CD4-positive, CD25-positive, alpha-beta regulatory T cell (primary cell): ENCODE data around the gene DSCAM. TPM values are rescaled to one million over a fixed set of nuclear protein-coding genes. Genes with fewer than 3 reads are reported as not detected.

Experiments used
- ATAC-seq, 2 donors: fragments of 150-1000 bp; cut with Tn5 transposase; one replicate each; pipeline ENCODE4 v1.10.0; 2021; ENCODE audit warnings: low read depth in 2 of 2, moderate number of reproducible peaks in 2 of 2, moderate library complexity in 1 of 2
- DNase-seq, 3 donors: peaks; one replicate each; pipeline versions ENCODE4 v3.0.0 to v3.0.0-alpha.2; 2012 to 2022; ENCODE audit warnings: mixed read lengths in 1 of 3
- H3K27ac ChIP-seq: one replicate; pipeline ENCODE4 v1.7.0; 2013; ENCODE audit warnings: mild to moderate bottlenecking, low read length; ENCODE audit not compliant: insufficient read depth, poor library complexity, severe bottlenecking
- H3K27me3 ChIP-seq: one replicate; pipeline ENCODE4 v1.7.0; 2013; ENCODE audit warnings: low read length; ENCODE audit not compliant: control insufficient read depth, insufficient read depth
- H3K36me3 ChIP-seq: one replicate; pipeline ENCODE4 v1.7.0; 2013; ENCODE audit warnings: mild to moderate bottlenecking, low read length, moderate library complexity; ENCODE audit not compliant: control insufficient read depth, insufficient read depth
- H3K4me1 ChIP-seq: 2 replicates; pipeline ENCODE4 v1.7.0; 2013; ENCODE audit warnings: mild to moderate bottlenecking, low read length; ENCODE audit not compliant: insufficient read depth, control insufficient read depth, poor library complexity, severe bottlenecking
- H3K4me3 ChIP-seq: one replicate; pipeline ENCODE4 v1.7.0; 2013; ENCODE audit warnings: low read depth, mild to moderate bottlenecking, low read length, moderate library complexity
- H3K9me3 ChIP-seq, 2 experiments: 1 replicate in 1 of 2; 2 replicates in 1 of 2; pipeline ENCODE4 v1.7.0; 2013; ENCODE audit warnings: low read length in 2 of 2, mild to moderate bottlenecking in 1 of 2, moderate library complexity in 1 of 2; ENCODE audit not compliant: control insufficient read depth in 2 of 2
- H3K27ac Mint-ChIP-seq, 3 donors: one replicate each; pipeline ENCODE4 v1.8.0; 2020 to 2022; ENCODE audit warnings: mild to moderate bottlenecking in 3 of 3, mixed read lengths in 3 of 3, moderate library complexity in 2 of 3
- H3K27me3 Mint-ChIP-seq: one replicate; pipeline ENCODE4 v1.8.0; 2022; ENCODE audit warnings: mild to moderate bottlenecking, mixed read lengths
- H3K36me3 Mint-ChIP-seq: one replicate; pipeline ENCODE4 v1.8.0; 2020; ENCODE audit warnings: mixed read lengths
- H3K4me1 Mint-ChIP-seq, 4 donors: one replicate each; pipeline ENCODE4 v1.8.0; 2020 to 2022; ENCODE audit warnings: mixed read lengths in 4 of 4, mild to moderate bottlenecking in 1 of 4
- H3K4me3 Mint-ChIP-seq, 4 donors: one replicate each; pipeline ENCODE4 v1.8.0; 2020 to 2022; ENCODE audit warnings: mild to moderate bottlenecking in 4 of 4, mixed read lengths in 4 of 4, moderate library complexity in 3 of 4
- H3K9me3 Mint-ChIP-seq, 7 donors: one replicate each; pipeline ENCODE4 v1.8.0; 2020 to 2022; ENCODE audit warnings: mixed read lengths in 7 of 7, mild to moderate bottlenecking in 3 of 7, moderate library complexity in 2 of 7
- polyA plus RNA-seq, 4 donors: library from polyadenylated mRNA; unstranded; fragments of 300-500 nt; fragmentation: Illumina TruSeq; gene quantifications; one replicate each; pipeline ENCODE4 v1.2.3, GENCODE V29; 2021
- total RNA-seq: library from RNA; stranded (reverse); gene quantifications from one replicate; pipeline ENCODE4 v1.2.3, GENCODE V29; 2022

Gene DSCAM
- total and polyA plus RNA-seq, 5 donors from 2014 or later: not detected

- Histone ChIP-seq H3K36me3 (no peaks in the 10 kb centered on the region), H3K4me1 (no peaks in the 10 kb centered on the region), H3K27me3 (no peaks in the 10 kb centered on the region), H3K4me3 (no peak overlapping the region), H3K27ac (no peak overlapping the region), H3K9me3 (no peaks in the 10 kb centered on the region)
- no peak for DNase-seq
- Mint-ChIP-seq H3K36me3 (no peaks in the 10 kb centered on the region), H3K27ac (no peak overlapping the region), H3K4me1 (no peaks in the 10 kb centered on the region), H3K9me3 (peaks cover 0 to 5% (median 3%) of the 10 kb centered on the region in 7 donors), H3K4me3 (no peak overlapping the region), H3K27me3 (no peaks in the 10 kb centered on the region)
- no peak for ATAC-seq
These were observed 531.3 kb downstream of the DSCAM start for GRCh38 chr21:40315626-40316025.

- Mint-ChIP-seq H3K4me3 (no peak overlapping the region), H3K4me1 (no peaks in the 10 kb centered on the region), H3K9me3 (peaks cover 0 to 13% (median 5%) of the 10 kb centered on the region in 7 donors), H3K27me3 (no peaks in the 10 kb centered on the region), H3K36me3 (no peaks in the 10 kb centered on the region), H3K27ac (no peak overlapping the region)
- no peaks in the 10 kb centered on the region for H3K27me3 ChIP-seq
- DNase-seq: no peak
- H3K27ac ChIP-seq: no peak overlapping the region
- no peak for ATAC-seq
- no peaks in the 10 kb centered on the region for H3K4me1 ChIP-seq
- no peaks in the 10 kb centered on the region for H3K9me3 ChIP-seq
- no peaks in the 10 kb centered on the region for H3K36me3 ChIP-seq
- no peak overlapping the region for H3K4me3 ChIP-seq
These were observed 533.7 kb downstream of the DSCAM start for GRCh38 chr21:40313260-40313659.

- Histone ChIP-seq H3K9me3 (peaks cover 0 to under 1% of the 10 kb centered on the region in 2 experiments), H3K4me3 (no peak overlapping the region), H3K4me1 (no peaks in the 10 kb centered on the region), H3K27me3 (no peaks in the 10 kb centered on the region), H3K36me3 (no peaks in the 10 kb centered on the region), H3K27ac (no peak overlapping the region)
- DNase-seq (no peak), ATAC-seq (no peak)
- Mint-ChIP-seq H3K4me3 (no peak overlapping the region), H3K4me1 (no peaks in the 10 kb centered on the region), H3K27ac (no peak overlapping the region), H3K27me3 (no peaks in the 10 kb centered on the region), H3K9me3 (peaks cover 5 to 36% (median 13%) of the 10 kb centered on the region in 7 donors), H3K36me3 (no peaks in the 10 kb centered on the region)
These were observed 546.7 kb downstream of the DSCAM start for GRCh38 chr21:40300300-40300699.

- H3K27me3 ChIP-seq: no peaks in the 10 kb centered on the region
- DNase-seq (no peak), ATAC-seq (no peak)
- no peaks in the 10 kb centered on the region for H3K27me3 Mint-ChIP-seq
- no peaks in the 10 kb centered on the region for H3K36me3 ChIP-seq
- no peaks in the 10 kb centered on the region for H3K36me3 Mint-ChIP-seq
- peaks cover 5 to 39% (median 13%) of the 10 kb centered on the region in 7 donors for H3K9me3 Mint-ChIP-seq
- H3K4me1 ChIP-seq: no peaks in the 10 kb centered on the region
- H3K27ac Mint-ChIP-seq: no peak overlapping the region
- no peak overlapping the region for H3K4me3 ChIP-seq
- no peaks in the 10 kb centered on the region for H3K4me1 Mint-ChIP-seq
- H3K4me3 Mint-ChIP-seq: no peak overlapping the region
- no peak overlapping the region for H3K27ac ChIP-seq
- H3K9me3 ChIP-seq: peaks cover 0 to 2% of the 10 kb centered on the region in 2 experiments
These were observed 547.5 kb downstream of the DSCAM start for GRCh38 chr21:40299451-40299850.

GRCh38 chr21:40294345-40294744 is 552.6 kb downstream of the DSCAM start:
- Histone ChIP-seq H3K27ac (no peak overlapping the region), H3K36me3 (no peaks in the 10 kb centered on the region), H3K4me3 (no peak overlapping the region), H3K27me3 (no peaks in the 10 kb centered on the region), H3K4me1 (no peaks in the 10 kb centered on the region), H3K9me3 (peaks cover 0 to 8% of the 10 kb centered on the region in 2 experiments)
- no peaks in the 10 kb centered on the region for H3K36me3 Mint-ChIP-seq
- DNase-seq (no peak), ATAC-seq (no peak)
- H3K4me3 Mint-ChIP-seq: no peak overlapping the region
- H3K9me3 Mint-ChIP-seq: peaks cover 4 to 23% (median 9%) of the 10 kb centered on the region in 7 donors
- no peaks in the 10 kb centered on the region for H3K27me3 Mint-ChIP-seq
- H3K27ac Mint-ChIP-seq: no peak overlapping the region
- no peaks in the 10 kb centered on the region for H3K4me1 Mint-ChIP-seq

GRCh38 chr21:40291560-40291959 is 555.4 kb downstream of the DSCAM start:
- Histone ChIP-seq H3K27ac (no peak overlapping the region), H3K4me1 (no peaks in the 10 kb centered on the region), H3K4me3 (no peak overlapping the region), H3K9me3 (peaks cover 0 to 11% of the 10 kb centered on the region in 2 experiments), H3K36me3 (no peaks in the 10 kb centered on the region), H3K27me3 (no peaks in the 10 kb centered on the region)
- Mint-ChIP-seq H3K27ac (no peak overlapping the region), H3K27me3 (no peaks in the 10 kb centered on the region), H3K9me3 (peaks cover 3 to 16% (median 5%) of the 10 kb centered on the region in 7 donors), H3K36me3 (no peaks in the 10 kb centered on the region), H3K4me1 (no peaks in the 10 kb centered on the region), H3K4me3 (no peak overlapping the region)
- DNase-seq (no peak), ATAC-seq (no peak)

GRCh38 chr21:40284409-40284808 is 562.5 kb downstream of the DSCAM start:
- Mint-ChIP-seq H3K36me3 (no peaks in the 10 kb centered on the region), H3K4me1 (no peaks in the 10 kb centered on the region), H3K27ac (no peak overlapping the region), H3K4me3 (no peak overlapping the region), H3K27me3 (no peaks in the 10 kb centered on the region), H3K9me3 (peaks cover 0 to 11% (median 3%) of the 10 kb centered on the region in 7 donors)
- H3K4me1 ChIP-seq: no peaks in the 10 kb centered on the region
- H3K27ac ChIP-seq: no peak overlapping the region
- DNase-seq (no peak), ATAC-seq (no peak)
- H3K36me3 ChIP-seq: no peaks in the 10 kb centered on the region
- peaks cover 0 to 6% of the 10 kb centered on the region in 2 experiments for H3K9me3 ChIP-seq
- no peaks in the 10 kb centered on the region for H3K27me3 ChIP-seq
- H3K4me3 ChIP-seq: no peak overlapping the region
